ENCODE data around the gene ZNF273. TPM values are rescaled to one million over a fixed set of nuclear protein-coding genes. Genes with fewer than 3 reads are reported as not detected.

ZNF273 gene
- total RNA-seq, 1 experiment from 2014 or later: 6.6 TPM

- no TSS peak for BruUV-seq (replicated peaks)
- ChIA-PET POLR2A (no interaction called here), CTCF (no interaction called here), RAD21 (ENCODE audit: low non-redundant PET in 1 of 2, low total read pairs in 2 of 2, uncharacterized antibody in 2 of 2, unreplicated experiment in 2 of 2) (no interaction called here)
- no peak for DNase-seq (ENCODE audit: low read depth, low spot score)
- ATAC-seq: no peak
- no peaks in the 10 kb centered on the region for H3K9me3 ChIP-seq (ENCODE audit: control insufficient read depth in 1 of 2, insufficient read depth in 1 of 2, low read depth in 1 of 2, low read length in 2 of 2)
- no peak overlapping the region for H3K27ac ChIP-seq (ENCODE audit: low read depth, low read length)
- no peaks in the 10 kb centered on the region for H3K4me1 ChIP-seq (ENCODE audit: control insufficient read depth in 1 of 2, insufficient read depth in 2 of 2, low read length in 2 of 2)
- intact Hi-C loops (cut with micrococcal nuclease): no loop called here
- H3K79me2 ChIP-seq (ENCODE audit: insufficient read depth, low read length): no peaks in the 10 kb centered on the region
- H3K9me2 ChIP-seq (ENCODE audit: insufficient read depth): no peaks in the 10 kb centered on the region
- no peak overlapping the region for H3K9ac ChIP-seq (ENCODE audit: low read length)
- H3K36me3 ChIP-seq (ENCODE audit: control insufficient read depth in 1 of 2, insufficient read depth in 2 of 2, low read length in 2 of 2): no peaks in the 10 kb centered on the region
- no peak overlapping the region for H2AFZ ChIP-seq (ENCODE audit: low read depth, low read length, poor library complexity, severe bottlenecking)
- H4K20me1 ChIP-seq (ENCODE audit: insufficient read depth): no peaks in the 10 kb centered on the region
- no peak for TF ChIP-seq CEBPB (IDR thresholded peaks at IDR 0.05; ENCODE audit: low read depth)
- no peak for TF ChIP-seq REST (IDR thresholded peaks at IDR 0.05; ENCODE audit: low read depth)
- no peak for TF ChIP-seq TCF7L2 (IDR thresholded peaks at IDR 0.05; ENCODE audit: borderline replicate concordance, extremely low read depth, insufficient read depth, insufficient read length)
- H3K4me2 ChIP-seq (ENCODE audit: low read length): no peak overlapping the region
- no peaks in the 10 kb centered on the region for H3K27me3 ChIP-seq (ENCODE audit: insufficient read depth, low read length)
- H3K4me3 ChIP-seq (replicated peaks in 1 of 2; ENCODE audit: low read depth in 1 of 2, low read length in 2 of 2): no peak overlapping the region
These were observed 11.0 kb upstream of the ZNF273 start for GRCh38 chr7:64892116-64892515.

GRCh38 chr7:64892666-64893309, 10.3 kb upstream of the ZNF273 start:
- ChIA-PET RAD21 (ENCODE audit: low non-redundant PET in 1 of 2, low total read pairs in 2 of 2, uncharacterized antibody in 2 of 2, unreplicated experiment in 2 of 2) (no interaction called here), POLR2A (no interaction called here)
- ATAC-seq: no peak

More at GRCh38 chr7:64892666-64893309, 10.3 kb upstream of the ZNF273 start:
- no peak overlapping the region for H3K9ac ChIP-seq (ENCODE audit: low read length)
- BruUV-seq (replicated peaks): no TSS peak
- no peaks in the 10 kb centered on the region for H3K79me2 ChIP-seq (ENCODE audit: insufficient read depth, low read length)
- TF ChIP-seq SIN3A (IDR thresholded peaks at IDR 0.05; ENCODE audit: low read depth): no peak
- TF ChIP-seq POLR2AphosphoS5 (IDR thresholded peaks at IDR 0.05; ENCODE audit: low read depth, low read length): no peak
- TF ChIP-seq ZFX (IDR thresholded peaks at IDR 0.05): no peak
- no peak for TF ChIP-seq YY1 (IDR thresholded peaks at IDR 0.05; ENCODE audit: extremely low read depth, insufficient replicate concordance, low read depth, low read length)
- H3K27ac ChIP-seq (ENCODE audit: low read depth, low read length): no peak overlapping the region
- no peaks in the 10 kb centered on the region for H3K9me3 ChIP-seq (ENCODE audit: control insufficient read depth in 1 of 2, insufficient read depth in 1 of 2, low read depth in 1 of 2, low read length in 2 of 2)
- H3K4me2 ChIP-seq (ENCODE audit: low read length): no peak overlapping the region
- no peaks in the 10 kb centered on the region for H3K4me1 ChIP-seq (ENCODE audit: control insufficient read depth in 1 of 2, insufficient read depth in 2 of 2, low read length in 2 of 2)
- CTCF ChIA-PET: no interaction called here
- intact Hi-C loops (cut with micrococcal nuclease): no loop called here
- H3K36me3 ChIP-seq (ENCODE audit: control insufficient read depth in 1 of 2, insufficient read depth in 2 of 2, low read length in 2 of 2): no peaks in the 10 kb centered on the region
- no peak overlapping the region for H2AFZ ChIP-seq (ENCODE audit: low read depth, low read length, poor library complexity, severe bottlenecking)
- DNase-seq (ENCODE audit: low read depth, low spot score): no peak
- H3K27me3 ChIP-seq (ENCODE audit: insufficient read depth, low read length): no peaks in the 10 kb centered on the region
- H4K20me1 ChIP-seq (ENCODE audit: insufficient read depth): no peaks in the 10 kb centered on the region
- H3K9me2 ChIP-seq (ENCODE audit: insufficient read depth): no peaks in the 10 kb centered on the region
- H3K4me3 ChIP-seq (replicated peaks in 1 of 2; ENCODE audit: low read depth in 1 of 2, low read length in 2 of 2): no peak overlapping the region
